Naive B cell (primary cell): Measurements from ENCODE around the gene CHP1. TPM values are rescaled to one million over a fixed set of nuclear protein-coding genes. Genes with fewer than 3 reads are reported as not detected.
A peak's percentile ranks its signal among the peaks of the same experiment; 100 is the strongest.
"Not testable (repeated sequence)": the region's sequence is repeated elsewhere in the genome, so short reads cannot be mapped to it uniquely, and the experiment has no call there.

ENCODE experiments used
- ATAC-seq, 2 donors: fragments of 150-1000 bp; cut with Tn5 transposase; 2 replicates each; pipeline ENCODE4 v1.10.0; 2021; ENCODE audit warnings: low read depth in 2 of 2, mild to moderate bottlenecking in 2 of 2, moderate library complexity in 2 of 2
- DNase-seq: peaks from one replicate; pipeline ENCODE4 v3.0.0; 2022
- H3K27ac Mint-ChIP-seq, 6 donors: one replicate each; pipeline ENCODE4 v1.8.0; 2020 to 2022; ENCODE audit warnings: mild to moderate bottlenecking in 6 of 6, mixed read lengths in 6 of 6, moderate library complexity in 5 of 6, inconsistent platforms in 2 of 6
- H3K27me3 Mint-ChIP-seq, 3 donors: one replicate each; pipeline ENCODE4 v1.8.0; 2021 to 2022; ENCODE audit warnings: mixed read lengths in 3 of 3, mild to moderate bottlenecking in 1 of 3
- H3K36me3 Mint-ChIP-seq, 2 donors: one replicate each; pipeline ENCODE4 v1.8.0; 2020 to 2022; ENCODE audit warnings: mixed read lengths in 2 of 2, inconsistent platforms in 1 of 2, mild to moderate bottlenecking in 1 of 2
- H3K4me1 Mint-ChIP-seq, 3 donors: one replicate each; pipeline ENCODE4 v1.8.0; 2020 to 2022; ENCODE audit warnings: mixed read lengths in 3 of 3, inconsistent platforms in 1 of 3, mild to moderate bottlenecking in 1 of 3, moderate library complexity in 1 of 3
- H3K4me3 Mint-ChIP-seq, 8 donors: one replicate each; pipeline ENCODE4 v1.8.0; 2020 to 2022; ENCODE audit warnings: mild to moderate bottlenecking in 8 of 8, mixed read lengths in 8 of 8, moderate library complexity in 8 of 8, inconsistent platforms in 2 of 8
- H3K9me3 Mint-ChIP-seq, 7 donors: one replicate each; pipeline ENCODE4 v1.8.0; 2020 to 2022; ENCODE audit warnings: mixed read lengths in 7 of 7, mild to moderate bottlenecking in 5 of 7, inconsistent platforms in 2 of 7, moderate library complexity in 1 of 7
- polyA plus RNA-seq, 6 donors: library from polyadenylated mRNA; unstranded; fragments of 300-500 nt; fragmentation: Illumina TruSeq; gene quantifications; one replicate each; pipeline ENCODE4 v1.2.3, GENCODE V29; 2021; ENCODE audit warnings: low read depth in 6 of 6

The CHP1 gene
- polyA plus RNA-seq, 6 donors from 2014 or later: 8.9 to 27.0 (median 14.7) TPM

DNA sequence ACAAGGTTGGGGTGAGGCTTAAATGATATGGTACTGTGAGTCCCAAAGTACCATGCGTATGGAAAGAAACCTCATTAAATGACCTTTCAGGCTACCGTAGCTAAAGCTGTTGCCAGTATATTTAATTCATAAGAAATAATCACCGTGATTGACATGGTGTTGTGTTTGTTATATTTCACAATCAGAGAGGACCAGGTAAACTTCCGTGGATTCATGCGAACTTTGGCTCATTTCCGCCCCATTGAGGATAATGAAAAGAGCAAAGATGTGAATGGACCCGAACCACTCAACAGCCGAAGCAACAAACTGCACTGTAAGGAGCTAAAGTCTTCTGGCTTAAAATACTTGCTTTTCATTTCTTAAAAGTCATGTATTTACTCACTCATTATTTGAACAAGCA is 31.5 kb downstream of the CHP1 start:
- H3K4me3 Mint-ChIP-seq: no peak overlapping the region
- no peak overlapping the region for H3K27ac Mint-ChIP-seq
- no peak for ATAC-seq
- H3K27me3 Mint-ChIP-seq: no peaks in the 10 kb centered on the region
- peaks cover 22 to 25% (median 23%) of the 10 kb centered on the region in 3 donors for H3K4me1 Mint-ChIP-seq
- DNase-seq: no peak
- H3K9me3 Mint-ChIP-seq: no peaks in the 10 kb centered on the region
- H3K36me3 Mint-ChIP-seq: peaks cover 0 to 15% of the 10 kb centered on the region in 2 donors

DNA sequence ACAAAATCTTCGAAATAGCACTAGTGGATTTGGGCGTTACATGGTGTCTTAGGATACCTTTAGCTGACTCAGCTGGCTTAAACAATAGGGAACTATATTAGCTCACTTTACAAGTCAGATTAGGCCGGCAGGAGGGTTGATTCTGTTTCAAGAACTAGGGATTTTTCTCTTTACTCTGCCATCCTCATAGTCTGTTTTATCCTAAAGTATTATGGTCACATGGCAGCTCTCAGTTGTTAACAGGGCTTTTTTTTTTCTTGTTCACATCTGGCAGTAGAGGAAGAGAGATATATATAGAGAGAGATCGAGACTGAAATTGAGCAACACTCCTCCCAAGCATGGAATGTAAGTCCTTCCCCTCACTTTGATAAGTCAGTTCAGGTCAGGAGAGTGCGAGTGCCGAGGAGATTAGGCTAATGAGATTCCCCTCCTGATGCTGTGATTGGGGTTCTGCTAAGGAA is 32.9 kb downstream of the CHP1 start:
- Mint-ChIP-seq H3K36me3 (peaks cover 0 to 22% of the 10 kb centered on the region in 2 donors), H3K4me1 (peaks cover 14 to 16% (median 15%) of the 10 kb centered on the region in 3 donors), H3K4me3 (no peak overlapping the region), H3K27me3 (no peaks in the 10 kb centered on the region), H3K9me3 (no peaks in the 10 kb centered on the region), H3K27ac (no peak overlapping the region)
- ATAC-seq: no peak
- DNase-seq: no peak

DNA sequence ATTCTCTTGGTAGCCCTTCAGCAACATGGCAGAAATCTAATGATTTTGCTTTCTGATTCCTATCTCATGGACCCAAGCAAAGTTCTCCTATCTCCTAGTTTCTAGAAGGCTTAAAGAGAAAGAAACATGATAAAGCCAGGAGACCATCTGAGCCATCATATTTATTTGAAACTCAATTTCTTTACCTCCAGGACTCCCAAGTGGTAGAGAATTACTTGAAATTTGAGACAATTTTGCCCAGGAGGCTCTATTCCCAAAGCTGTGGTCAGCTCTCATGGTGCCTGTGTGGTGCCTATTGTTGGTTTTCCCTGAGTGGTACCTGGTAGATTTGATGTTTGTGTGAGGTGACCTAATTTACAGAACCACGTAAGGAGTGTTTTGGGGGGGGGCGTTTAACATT is 38.8 kb downstream of the CHP1 start:
- Mint-ChIP-seq H3K27me3 (no peaks in the 10 kb centered on the region), H3K4me1 (no peaks in the 10 kb centered on the region)

DNA sequence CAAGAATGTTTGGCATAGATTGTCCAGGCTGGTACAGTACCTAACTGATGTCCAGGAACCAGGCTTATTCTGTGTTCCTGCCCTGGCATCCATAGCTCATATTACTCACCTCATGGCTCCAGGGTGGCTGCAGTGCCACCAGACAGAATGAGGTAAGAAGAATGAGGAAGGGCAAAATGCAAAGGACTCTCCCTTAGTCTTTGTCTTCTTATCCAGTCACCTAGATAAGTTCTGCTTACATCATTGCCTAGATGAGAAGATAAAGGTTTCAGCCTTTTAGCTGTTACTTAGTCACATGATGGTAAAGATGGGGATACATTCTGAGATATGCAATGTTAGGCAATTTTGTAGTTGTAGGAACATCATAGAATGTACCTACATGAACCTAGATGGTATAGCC is 45.8 kb downstream of the CHP1 start:
- DNase-seq: no peak
- ATAC-seq: no peak
- H3K9me3 Mint-ChIP-seq: no peaks in the 10 kb centered on the region
- peak overlapping the region in 2 of 6 donors; percentile 44 to 47 for H3K27ac Mint-ChIP-seq
- H3K4me1 Mint-ChIP-seq: peaks cover 0 to 5% (median 2%) of the 10 kb centered on the region in 3 donors
- H3K4me3 Mint-ChIP-seq: no peak overlapping the region
- no peaks in the 10 kb centered on the region for H3K27me3 Mint-ChIP-seq
- H3K36me3 Mint-ChIP-seq: no peaks in the 10 kb centered on the region

More for the DNA sequence above, 38.8 kb downstream of the CHP1 start:
- Mint-ChIP-seq H3K9me3 (no peaks in the 10 kb centered on the region), H3K27ac (peak overlapping the region in 1 of 6 donors; percentile 23), H3K36me3 (peaks cover 0 to 15% of the 10 kb centered on the region in 2 donors), H3K4me3 (no peak overlapping the region)
- no peak for ATAC-seq
- no peak for DNase-seq

DNA sequence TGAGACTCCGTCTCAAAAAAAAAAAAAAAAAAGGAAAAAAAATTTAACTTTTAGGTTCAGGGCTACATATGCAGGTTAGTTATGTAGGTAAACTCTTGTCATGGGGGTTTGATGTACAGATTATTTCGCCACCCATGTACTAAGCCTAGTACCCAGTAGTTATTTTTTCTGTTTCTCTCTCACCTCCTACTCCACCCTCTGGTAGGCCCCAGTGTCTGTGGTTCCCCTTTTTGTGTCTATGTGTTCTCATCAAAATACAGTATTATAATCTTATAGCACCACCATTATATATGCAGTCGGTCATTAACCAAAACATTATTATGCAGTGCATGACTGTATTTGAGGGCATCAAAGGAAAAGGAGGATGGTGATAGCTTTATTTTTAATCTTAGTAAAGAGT is 47.3 kb downstream of the CHP1 start:
- peak overlapping the region in 2 of 8 donors; percentile 50 to 52 for H3K4me3 Mint-ChIP-seq
- H3K27ac Mint-ChIP-seq: peak overlapping the region in 3 of 6 donors; percentile 33 to 79 (median 42)
- DNase-seq: no peak
- H3K4me1 Mint-ChIP-seq: peaks cover 10 to 17% (median 13%) of the 10 kb centered on the region in 3 donors
- no peaks in the 10 kb centered on the region for H3K27me3 Mint-ChIP-seq
- H3K9me3 Mint-ChIP-seq: no peaks in the 10 kb centered on the region
- no peaks in the 10 kb centered on the region for H3K36me3 Mint-ChIP-seq
- peak in 1 of 2 donors; percentile 53 for ATAC-seq

DNA sequence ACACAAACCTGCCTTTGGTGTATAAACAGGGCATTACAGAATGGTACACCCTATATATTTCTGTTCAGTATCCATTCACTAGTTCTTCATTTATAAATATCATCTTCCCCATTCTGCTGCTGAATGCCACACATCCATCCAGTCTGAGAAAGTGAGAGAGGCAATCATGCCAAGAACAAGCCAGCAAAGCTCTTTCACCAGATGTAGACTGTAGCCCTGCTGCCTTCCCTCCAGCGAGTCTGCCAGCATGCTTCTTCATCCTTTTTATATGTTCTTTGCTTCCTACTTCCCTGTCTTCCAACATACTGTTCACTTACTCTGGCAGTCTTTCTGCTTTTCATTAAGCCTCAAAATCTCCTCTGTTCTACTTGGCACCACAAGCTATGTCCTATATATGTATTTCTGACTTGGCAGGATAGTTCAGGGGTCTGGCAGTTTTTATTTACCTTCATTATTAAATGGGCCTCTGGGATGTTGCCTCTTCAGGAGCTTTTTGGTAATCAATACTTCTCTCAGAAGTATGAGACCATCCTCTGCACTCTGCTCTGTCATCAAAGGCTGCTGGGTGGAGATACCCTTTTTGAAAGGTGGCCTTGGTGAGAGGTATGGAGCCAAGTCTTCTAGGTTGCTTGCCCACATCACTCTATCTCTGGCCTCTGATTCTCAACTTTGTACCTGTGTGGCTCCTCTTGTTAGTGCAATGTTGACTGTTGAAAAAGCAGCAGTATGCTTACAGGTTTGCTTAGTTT is 48.6 kb downstream of the CHP1 start:
- Mint-ChIP-seq H3K4me3 (no peak overlapping the region), H3K36me3 (no peaks in the 10 kb centered on the region), H3K9me3 (no peaks in the 10 kb centered on the region), H3K27ac (peak overlapping the region in 5 of 6 donors; percentile 3 to 82 (median 31)), H3K27me3 (no peaks in the 10 kb centered on the region), H3K4me1 (peaks cover 14 to 22% (median 20%) of the 10 kb centered on the region in 3 donors)
- ATAC-seq (no peak), DNase-seq (no peak)

DNA sequence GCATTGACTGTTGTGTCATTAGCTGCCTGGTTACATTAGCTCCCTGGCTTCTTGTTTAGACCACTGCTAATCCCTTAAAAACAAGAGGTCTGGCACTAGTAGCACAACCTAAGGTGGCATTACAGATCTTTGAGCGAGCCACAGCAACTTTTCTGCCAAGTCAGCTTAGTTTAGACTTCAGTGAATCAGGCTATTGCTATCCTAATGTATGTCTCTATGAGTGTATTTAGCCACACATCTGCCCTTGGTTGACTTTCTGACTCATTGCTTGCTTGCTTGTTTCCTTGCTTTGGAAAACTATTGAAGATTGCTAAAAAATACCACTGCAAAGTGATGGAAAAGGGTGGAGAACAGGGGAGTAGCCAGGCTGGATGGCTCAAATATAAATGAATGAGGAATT is 50.2 kb downstream of the CHP1 start:
- no peaks in the 10 kb centered on the region for H3K27me3 Mint-ChIP-seq
- no peak for DNase-seq
- H3K27ac Mint-ChIP-seq: peak overlapping the region in 3 of 6 donors; percentile 59 to 85 (median 62)
- H3K4me3 Mint-ChIP-seq: peak overlapping the region in 1 of 8 donors; percentile 36
- no peaks in the 10 kb centered on the region for H3K9me3 Mint-ChIP-seq
- peaks cover 0 to 10% of the 10 kb centered on the region in 2 donors for H3K36me3 Mint-ChIP-seq
- ATAC-seq: no peak
- H3K4me1 Mint-ChIP-seq: peaks cover 23 to 35% (median 29%) of the 10 kb centered on the region in 3 donors

DNA sequence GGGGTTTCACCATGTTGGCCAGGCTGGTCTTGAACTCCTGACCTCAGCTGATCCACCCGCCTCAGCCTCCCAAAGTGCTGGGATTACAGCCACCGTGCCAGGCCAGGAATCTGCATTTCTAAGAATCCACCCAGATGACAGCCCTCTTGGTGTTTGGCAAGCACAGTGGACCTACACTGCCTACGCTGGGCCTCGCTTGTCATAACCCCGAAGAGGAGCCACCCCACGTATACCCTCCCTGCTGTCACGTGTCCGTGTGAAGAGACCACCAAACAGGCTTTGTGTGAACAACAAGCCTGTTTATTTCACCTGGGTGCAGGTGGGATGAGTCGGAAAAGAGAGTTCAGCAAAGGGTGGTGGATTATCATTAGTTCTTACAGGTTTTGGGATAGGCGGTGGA is 51.4 kb downstream of the CHP1 start:
- H3K4me3 Mint-ChIP-seq: peak overlapping the region; percentile 88 to 99 (median 94)

DNA sequence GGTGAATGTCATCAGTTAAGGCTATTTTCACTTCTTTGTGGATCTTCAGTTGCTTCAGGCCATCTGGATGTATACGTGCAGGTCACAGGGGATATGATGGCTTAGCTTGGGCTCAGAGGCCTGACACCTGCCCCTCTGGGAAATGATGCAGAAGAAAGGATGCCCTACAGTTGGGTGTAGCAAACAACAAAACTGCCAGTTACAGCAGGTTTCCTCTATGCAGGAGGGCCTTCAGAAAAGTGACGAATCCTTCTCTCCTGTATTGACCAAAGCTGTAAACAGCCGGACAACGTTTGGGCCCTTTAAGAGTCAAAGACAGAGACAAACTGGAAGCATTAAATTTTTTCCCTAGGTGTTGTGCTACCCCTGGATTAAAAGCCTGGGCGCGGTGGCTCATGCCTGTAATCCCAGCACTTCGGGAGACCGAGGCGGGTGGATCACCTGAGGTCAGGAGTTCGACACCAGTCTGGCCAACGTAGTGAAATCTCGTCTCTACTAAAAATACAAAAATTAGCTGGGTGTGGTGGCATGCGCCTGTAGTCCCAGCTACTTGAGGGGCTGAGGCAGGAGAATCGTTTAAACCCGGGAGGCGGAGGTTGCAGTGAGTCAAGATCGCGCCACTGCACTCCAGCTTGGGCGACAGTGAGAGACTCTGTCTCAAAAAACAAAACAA is 52.0 kb downstream of the CHP1 start:
- H3K9me3 Mint-ChIP-seq, ATAC-seq, H3K27me3 Mint-ChIP-seq: not testable (repeated sequence)
- Mint-ChIP-seq H3K27ac (peak overlapping the region; percentile 94 to 99 (median 98)), H3K36me3 (peaks cover 0 to 10% of the 10 kb centered on the region in 2 donors), H3K4me3 (peak overlapping the region; percentile 88 to 99 (median 94)), H3K4me1 (peaks cover 27 to 49% (median 29%) of the 10 kb centered on the region in 3 donors)
- DNase-seq: peak; percentile 37

More for the DNA sequence above, 51.4 kb downstream of the CHP1 start:
- not testable (repeated sequence) for DNase-seq, H3K9me3 Mint-ChIP-seq, ATAC-seq, H3K27me3 Mint-ChIP-seq
- H3K4me1 Mint-ChIP-seq: peaks cover 25 to 47% (median 29%) of the 10 kb centered on the region in 3 donors
- peaks cover 0 to 10% of the 10 kb centered on the region in 2 donors for H3K36me3 Mint-ChIP-seq
- H3K27ac Mint-ChIP-seq: peak overlapping the region; percentile 89 to 99 (median 98)

DNA sequence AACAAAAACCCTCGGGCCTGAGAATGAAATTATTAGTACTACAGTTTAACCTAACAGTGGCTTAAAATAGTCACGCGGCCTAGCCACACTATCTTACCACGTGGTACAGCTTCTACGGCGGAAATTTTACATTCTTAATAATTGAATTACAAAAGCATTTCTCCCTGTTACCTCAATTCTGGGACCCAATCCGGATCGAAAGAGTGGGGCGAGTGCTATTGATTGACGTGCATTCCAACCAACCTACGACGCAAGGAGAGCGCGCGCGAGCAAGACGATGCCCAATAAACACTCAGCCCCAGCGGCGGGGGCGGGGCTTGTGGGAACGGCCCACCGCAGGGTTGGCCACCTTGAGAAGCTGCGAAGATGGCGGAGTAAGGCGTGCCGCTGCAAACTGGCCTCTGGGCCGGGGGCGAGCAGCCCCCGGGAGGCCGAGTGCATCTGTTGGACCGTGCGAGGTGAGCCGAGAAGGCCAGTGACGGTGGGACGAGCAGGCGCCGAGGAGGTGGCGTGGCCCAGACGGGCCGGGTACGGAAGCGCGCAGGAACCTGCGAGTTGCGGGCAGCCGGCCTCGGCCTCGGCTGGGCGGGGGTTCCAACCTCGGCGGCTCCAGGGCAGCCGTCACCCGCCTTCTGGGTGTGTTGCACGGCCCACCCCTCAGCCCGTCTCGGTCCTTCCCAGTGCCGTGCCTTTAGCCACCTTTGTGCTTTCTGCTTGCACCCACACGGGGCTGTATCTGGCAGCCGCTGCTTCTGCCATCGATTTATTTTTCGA is 52.8 kb downstream of the CHP1 start:
- Mint-ChIP-seq H3K36me3 (peaks cover 0 to 10% of the 10 kb centered on the region in 2 donors), H3K4me1 (peaks cover 24 to 49% (median 30%) of the 10 kb centered on the region in 3 donors), H3K4me3 (peak overlapping the region; percentile 88 to 99 (median 94)), H3K9me3 (no peaks in the 10 kb centered on the region), H3K27me3 (no peaks in the 10 kb centered on the region), H3K27ac (peak overlapping the region; percentile 94 to 99 (median 99))
- DNase-seq (peak; percentile 98), ATAC-seq (peak; percentile 92 to 93)

DNA sequence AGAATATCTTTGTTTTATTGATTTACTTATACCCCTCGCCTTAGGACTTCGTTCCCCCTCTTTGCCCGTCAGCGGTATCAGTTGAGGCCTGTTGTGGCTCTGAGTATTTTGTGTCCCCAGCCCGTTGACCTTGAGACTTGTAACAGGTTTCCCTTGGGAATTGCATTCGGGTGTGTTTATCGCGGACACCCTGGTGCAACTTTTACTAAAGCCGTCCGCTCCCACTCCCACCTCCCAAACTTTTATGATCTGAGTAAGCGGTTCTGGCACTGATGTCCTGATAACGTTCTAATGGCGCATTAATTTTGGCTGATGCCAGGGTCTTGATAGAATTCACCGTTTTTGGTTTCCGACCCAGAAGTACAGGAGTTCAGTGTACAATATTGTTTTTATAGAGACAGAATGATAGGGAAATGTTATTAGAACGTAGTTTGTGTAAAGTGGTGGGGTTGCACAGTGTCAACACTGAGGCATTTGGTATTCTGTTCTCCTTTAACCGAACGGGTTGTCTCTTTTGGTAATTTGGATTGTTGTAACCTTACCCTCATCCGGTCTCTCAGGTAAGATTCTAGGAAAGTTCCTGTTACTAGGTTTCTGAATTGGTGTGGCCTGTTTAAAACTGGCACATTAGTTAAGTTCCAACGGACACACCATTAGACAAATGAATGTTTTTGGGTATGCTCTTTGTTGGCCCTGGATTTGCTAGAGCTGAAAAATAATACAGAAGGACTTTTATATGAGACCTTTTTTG is 53.5 kb downstream of the CHP1 start:
- Mint-ChIP-seq H3K4me1 (peaks cover 24 to 51% (median 30%) of the 10 kb centered on the region in 3 donors), H3K4me3 (peak overlapping the region; percentile 88 to 99 (median 94)), H3K36me3 (peaks cover 0 to 10% of the 10 kb centered on the region in 2 donors), H3K27ac (peak overlapping the region; percentile 80 to 99 (median 96)), H3K27me3 (no peaks in the 10 kb centered on the region), H3K9me3 (no peaks in the 10 kb centered on the region)
- DNase-seq (no peak), ATAC-seq (no peak)

DNA sequence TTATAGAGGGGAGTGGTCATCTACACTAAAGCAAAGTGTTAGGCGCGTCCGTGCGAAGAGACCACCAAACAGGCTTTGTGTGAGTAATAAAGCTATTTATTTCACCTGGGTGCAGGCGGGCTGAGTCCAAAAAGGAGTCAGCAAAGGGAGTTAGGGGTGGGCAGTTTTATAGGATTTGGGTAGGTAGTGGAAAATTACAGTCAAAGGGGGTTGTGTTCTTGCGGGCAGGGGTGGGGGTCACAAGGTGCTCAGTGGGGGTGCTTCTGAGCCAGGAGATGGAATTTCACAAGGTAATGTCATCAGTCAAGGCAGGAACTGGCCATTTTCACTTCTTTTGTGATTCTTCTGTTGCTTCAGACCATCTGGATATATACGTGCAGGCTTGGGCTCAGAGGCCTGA is 54.2 kb downstream of the CHP1 start:
- Mint-ChIP-seq H3K27me3 (no peaks in the 10 kb centered on the region), H3K9me3 (no peaks in the 10 kb centered on the region), H3K4me1 (peaks cover 24 to 51% (median 30%) of the 10 kb centered on the region in 3 donors), H3K4me3 (peak overlapping the region; percentile 88 to 99 (median 94)), H3K36me3 (peaks cover 0 to 10% of the 10 kb centered on the region in 2 donors), H3K27ac (peak overlapping the region; percentile 80 to 99 (median 96))
- ATAC-seq (no peak), DNase-seq (no peak)
